AG09319 (cell line): Measurements from ENCODE around the gene PDE3A.

Experiments
- DNase-seq: peaks from one replicate; pipeline ENCODE4 v3.0.0-alpha.2; 2010; ENCODE audit warnings: low read depth; ENCODE audit errors: extremely low read depth
- TF ChIP-seq, protein P1 (sequence below): IDR thresholded peaks from 2 replicates; pipeline ENCODE4 v1.5.1; 2011; ENCODE audit warnings: low read depth, mild to moderate bottlenecking, inconsistent platforms, low read length, moderate library complexity

Gene PDE3A

DNA sequence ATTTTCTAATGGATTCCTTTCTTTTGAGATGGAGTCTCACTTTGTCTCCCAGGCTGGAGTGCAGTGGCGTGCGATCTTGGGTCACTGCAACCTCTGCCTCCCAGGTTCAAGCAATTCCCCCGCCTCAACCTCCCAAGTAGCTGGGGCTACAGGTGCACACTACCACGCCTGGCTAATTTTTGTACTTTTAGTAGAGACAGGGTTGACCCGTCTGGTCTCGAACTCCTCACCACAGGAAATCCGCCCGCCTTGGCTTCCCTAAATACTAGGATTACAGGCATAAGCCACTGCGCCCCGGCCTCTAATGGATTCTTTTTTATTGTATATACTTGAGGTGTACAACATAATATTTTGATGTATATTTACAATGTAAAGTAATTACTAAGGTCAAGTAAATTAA lies 186.7 kb downstream of the PDE3A start:
- DNase-seq: no peak
- TF ChIP-seq, protein P1, sequence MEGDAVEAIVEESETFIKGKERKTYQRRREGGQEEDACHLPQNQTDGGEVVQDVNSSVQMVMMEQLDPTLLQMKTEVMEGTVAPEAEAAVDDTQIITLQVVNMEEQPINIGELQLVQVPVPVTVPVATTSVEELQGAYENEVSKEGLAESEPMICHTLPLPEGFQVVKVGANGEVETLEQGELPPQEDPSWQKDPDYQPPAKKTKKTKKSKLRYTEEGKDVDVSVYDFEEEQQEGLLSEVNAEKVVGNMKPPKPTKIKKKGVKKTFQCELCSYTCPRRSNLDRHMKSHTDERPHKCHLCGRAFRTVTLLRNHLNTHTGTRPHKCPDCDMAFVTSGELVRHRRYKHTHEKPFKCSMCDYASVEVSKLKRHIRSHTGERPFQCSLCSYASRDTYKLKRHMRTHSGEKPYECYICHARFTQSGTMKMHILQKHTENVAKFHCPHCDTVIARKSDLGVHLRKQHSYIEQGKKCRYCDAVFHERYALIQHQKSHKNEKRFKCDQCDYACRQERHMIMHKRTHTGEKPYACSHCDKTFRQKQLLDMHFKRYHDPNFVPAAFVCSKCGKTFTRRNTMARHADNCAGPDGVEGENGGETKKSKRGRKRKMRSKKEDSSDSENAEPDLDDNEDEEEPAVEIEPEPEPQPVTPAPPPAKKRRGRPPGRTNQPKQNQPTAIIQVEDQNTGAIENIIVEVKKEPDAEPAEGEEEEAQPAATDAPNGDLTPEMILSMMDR: no peak

DNA sequence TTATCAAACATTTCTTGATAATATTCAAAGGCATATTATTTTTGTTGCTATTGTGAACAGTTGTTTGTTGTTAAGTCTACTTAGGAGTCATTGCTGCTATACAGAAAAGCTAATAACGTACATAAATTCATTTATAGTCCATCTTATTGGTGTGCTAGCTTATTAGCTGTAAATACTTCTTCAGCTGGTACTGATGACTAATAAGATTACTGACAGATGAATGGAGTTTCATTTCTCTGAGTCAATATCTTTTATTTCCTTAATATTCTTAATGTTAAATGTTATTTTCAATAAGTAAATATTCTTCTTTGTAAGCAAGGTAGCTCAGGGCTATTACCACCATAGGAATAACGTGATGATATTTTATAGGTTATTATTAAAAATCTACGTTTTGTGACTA lies 187.4 kb downstream of the PDE3A start:
- TF ChIP-seq, protein P1: no peak
- no peak for DNase-seq

DNA sequence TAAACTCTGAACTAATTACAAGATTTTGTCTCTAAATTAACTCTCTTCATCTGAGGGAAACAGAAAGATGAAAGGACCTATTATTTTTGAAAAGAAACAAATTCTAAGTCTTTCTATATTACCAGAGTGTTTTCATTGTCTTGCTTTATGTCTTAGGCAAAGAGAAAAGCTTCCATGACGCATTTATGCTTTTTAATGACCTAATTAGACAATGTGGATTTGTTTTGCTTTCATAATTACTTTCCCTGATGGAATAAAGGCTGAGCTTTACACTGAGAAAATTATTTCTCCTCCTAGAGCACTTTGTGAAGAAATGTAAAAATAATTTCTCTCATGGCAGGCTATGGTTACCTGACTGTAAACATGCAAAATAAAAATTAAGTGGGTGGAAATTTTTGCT lies 188.8 kb downstream of the PDE3A start:
- DNase-seq: no peak

DNA sequence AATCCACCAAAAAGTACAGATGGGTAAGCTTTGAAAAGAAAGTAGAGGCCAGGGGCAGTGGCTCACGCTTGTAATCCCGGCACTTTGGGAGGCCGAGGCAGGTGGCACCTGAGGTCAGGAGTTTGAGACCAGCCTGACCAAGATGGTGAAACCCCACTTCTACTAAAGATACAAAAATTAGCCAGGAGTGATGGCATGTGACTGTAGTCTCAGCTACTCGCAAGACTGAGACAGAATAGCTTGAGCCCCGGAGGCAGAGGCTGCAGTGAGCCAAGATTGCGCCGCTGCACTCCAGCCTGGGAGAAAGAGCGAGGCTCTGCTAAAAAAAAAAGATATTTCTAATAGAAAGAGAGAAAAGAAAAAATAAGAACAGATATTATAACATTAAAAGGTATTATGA lies 192.6 kb downstream of the PDE3A start:
- DNase-seq: no peak
- TF ChIP-seq, protein P1: no peak

More for the DNA sequence above, 188.8 kb downstream of the PDE3A start:
- TF ChIP-seq, protein P1: no peak

DNA sequence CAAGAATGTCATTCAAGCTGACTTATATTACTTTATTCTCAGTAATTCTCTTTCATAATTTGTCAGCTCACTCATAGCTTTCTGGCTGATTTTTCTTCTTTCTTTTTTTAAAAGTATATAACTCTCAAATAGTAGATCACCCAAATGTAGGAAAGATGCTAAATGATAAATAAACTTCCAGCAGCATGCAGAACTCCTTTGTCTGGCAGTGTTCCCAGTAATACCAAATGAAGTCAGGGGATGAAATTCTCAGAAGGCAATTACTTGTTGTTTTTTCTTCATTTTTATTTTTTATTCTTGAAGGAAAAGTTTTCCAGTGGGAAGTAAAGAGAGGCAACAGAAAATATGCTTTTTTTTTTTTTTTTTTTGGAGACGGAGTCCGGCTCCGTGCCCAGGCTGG lies 193.5 kb downstream of the PDE3A start:
- DNase-seq: no peak
- TF ChIP-seq, protein P1: no peak

DNA sequence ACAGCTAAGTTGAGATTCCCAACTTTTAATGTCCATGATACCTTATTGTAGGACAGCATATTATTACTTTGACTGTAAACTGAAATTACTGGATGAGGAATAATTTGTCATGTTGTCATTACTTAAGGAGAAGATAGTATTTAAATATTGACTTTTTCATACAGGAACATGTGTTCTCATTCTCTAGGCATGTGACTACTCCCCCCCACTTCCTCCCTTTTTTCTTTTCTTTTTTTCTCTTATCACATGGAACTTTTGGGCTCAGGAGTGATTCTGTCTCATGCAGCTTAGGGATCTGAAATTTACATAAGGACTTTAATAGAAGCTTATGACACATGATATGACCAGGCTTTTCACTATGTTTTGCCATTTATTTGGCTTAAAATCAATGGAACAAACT lies 199.1 kb downstream of the PDE3A start:
- no peak for DNase-seq
- TF ChIP-seq, protein P1: no peak

DNA sequence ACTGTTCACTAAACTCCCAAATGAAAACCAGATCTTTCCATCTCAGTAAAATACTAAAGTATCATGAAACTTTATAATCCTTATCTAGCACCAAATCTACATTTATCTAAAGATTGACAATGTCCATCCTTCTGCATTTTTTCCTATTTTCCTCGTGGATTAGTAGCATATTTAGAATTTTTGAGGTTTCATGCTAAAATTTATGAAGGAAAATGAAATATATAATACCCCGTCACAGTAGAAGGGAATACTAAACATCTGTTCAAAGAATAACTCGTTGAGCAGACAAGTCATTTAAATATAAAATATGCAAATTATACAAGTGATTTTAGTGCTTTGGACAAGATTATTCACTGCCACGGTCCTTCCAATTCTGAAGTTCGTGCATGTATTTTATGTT lies 204.1 kb downstream of the PDE3A start:
- DNase-seq: no peak
- TF ChIP-seq, protein P1: no peak
